Measurements from ENCODE around the gene GRB10. TPM values are rescaled to one million over a fixed set of nuclear protein-coding genes. Genes with fewer than 3 reads are reported as not detected.

The GRB10 gene
- total RNA-seq, 4 donors from 2014 or later, result 54.0 to 69.1 (median 61.6) TPM

GRCh38 chr7:50727711-50728110 is 55.0 kb downstream of the GRB10 start:
- 79% methylated on average over 2 of the region's 2 CpGs for WGBS
- H3K4me1 ChIP-seq, result peaks cover 43 to 68% (median 59%) of the 10 kb centered on the region in 4 donors
- intact Hi-C loops (cut with DNase I), result no loop called here
- no peaks in the 10 kb centered on the region for H3K27me3 ChIP-seq
- H3K27ac ChIP-seq (replicated peaks in 1 of 4), result peak overlapping the region in 1 of 4 donors; percentile 20
- no peaks in the 10 kb centered on the region for H3K9me3 ChIP-seq
- peaks cover 0 to 6% (median 2%) of the 10 kb centered on the region in 4 donors for H3K36me3 ChIP-seq
- DNase-seq (ENCODE audit: extremely low spot score), result no peak
- TF ChIP-seq POLR2AphosphoS5 (IDR thresholded peaks at IDR 0.05) (no peak), CTCF (IDR thresholded peaks at IDR 0.05) (no peak), EP300 (IDR thresholded peaks at IDR 0.05) (no peak), POLR2A (IDR thresholded peaks at IDR 0.05; ENCODE audit: low read depth) (no peak)
- no peak overlapping the region for H3K4me3 ChIP-seq

- Histone ChIP-seq H3K27me3 (no peaks in the 10 kb centered on the region), H3K9me3 (no peaks in the 10 kb centered on the region), H3K4me3 (no peak overlapping the region), H3K27ac (replicated peaks in 1 of 4) (no peak overlapping the region), H3K36me3 (peaks cover 0 to 4% (median 2%) of the 10 kb centered on the region in 4 donors), H3K4me1 (peaks cover 46 to 69% (median 64%) of the 10 kb centered on the region in 4 donors)
- WGBS, result 68% methylated on average over 3 of the region's 3 CpGs
- intact Hi-C loops (cut with DNase I), result no loop called here
- no peak for TF ChIP-seq POLR2A (IDR thresholded peaks at IDR 0.05; ENCODE audit: low read depth)
- TF ChIP-seq EP300 (IDR thresholded peaks at IDR 0.05), result no peak
- no peak for TF ChIP-seq CTCF (IDR thresholded peaks at IDR 0.05)
- TF ChIP-seq POLR2AphosphoS5 (IDR thresholded peaks at IDR 0.05), result no peak
- DNase-seq (ENCODE audit: extremely low spot score), result no peak
These were observed 55.6 kb downstream of the GRB10 start for GRCh38 chr7:50727072-50727471.

GRCh38 chr7:50725774-50726173 is 56.9 kb downstream of the GRB10 start:
- intact Hi-C loops (cut with DNase I), result no loop called here
- no peak for TF ChIP-seq POLR2AphosphoS5 (IDR thresholded peaks at IDR 0.05)
- Histone ChIP-seq H3K27ac (replicated peaks in 1 of 4) (no peak overlapping the region), H3K4me1 (peaks cover 49 to 75% (median 65%) of the 10 kb centered on the region in 4 donors), H3K27me3 (no peaks in the 10 kb centered on the region), H3K4me3 (no peak overlapping the region), H3K9me3 (no peaks in the 10 kb centered on the region), H3K36me3 (peaks cover 0 to 4% (median 0%) of the 10 kb centered on the region in 4 donors)
- DNase-seq (ENCODE audit: extremely low spot score), result no peak
- 82% methylated on average over 3 of the region's 3 CpGs for WGBS

GRCh38 chr7:50724526-50725520 is 57.9 kb downstream of the GRB10 start:
- H3K27ac ChIP-seq (replicated peaks in 1 of 4), result no peak overlapping the region
- H3K4me1 ChIP-seq, result peaks cover 41 to 69% (median 58%) of the 10 kb centered on the region in 4 donors

More at GRCh38 chr7:50724526-50725520, 57.9 kb downstream of the GRB10 start:
- Histone ChIP-seq H3K27me3 (no peaks in the 10 kb centered on the region), H3K9me3 (no peaks in the 10 kb centered on the region), H3K36me3 (peaks cover 0 to 4% (median 0%) of the 10 kb centered on the region in 4 donors), H3K4me3 (no peak overlapping the region)
- 87% methylated on average over 18 of the region's 18 CpGs for WGBS
- TF ChIP-seq CTCF (IDR thresholded peaks at IDR 0.05), result no peak
- no peak for TF ChIP-seq EP300 (IDR thresholded peaks at IDR 0.05)
- no peak for TF ChIP-seq POLR2A (IDR thresholded peaks at IDR 0.05; ENCODE audit: low read depth)
- TF ChIP-seq POLR2AphosphoS5 (IDR thresholded peaks at IDR 0.05), result no peak
- DNase-seq (ENCODE audit: extremely low spot score), result no peak
- intact Hi-C loops (cut with DNase I), result no loop called here
